HEK293T (cell line): ENCODE data around the gene FFAR3.

Experiments
- CTCF ChIA-PET: fragments of 350-600 bp; formaldehyde crosslinking; extraction: SDS; loops from one replicate; lab custom pipeline; 2021; ENCODE audit warnings: antibody characterized with exemption, inconsistent platforms; lab: Yijun Ruan, JAX
- POLR2A ChIA-PET: fragments of 350-600 bp; formaldehyde crosslinking; extraction: SDS; loops from one replicate; lab custom pipeline; 2020; ENCODE audit warnings: antibody characterized with exemption, inconsistent platforms; lab: Yijun Ruan, JAX
- DNase-seq: peaks from one replicate; pipeline ENCODE4 v3.0.0; 2012; ENCODE audit warnings: mixed read lengths; ENCODE audit errors: extremely low spot score
- ARNT ChIP-seq: fragments of 450-650 bp; IDR thresholded peaks from 2 replicates; pipeline ENCODE4 v1.6.1; 2017; ENCODE audit warnings: mild to moderate bottlenecking
- BHLHE40 ChIP-seq: fragments of 450-650 bp; IDR thresholded peaks from 2 replicates; pipeline ENCODE4 v1.6.1; 2016; ENCODE audit warnings: mild to moderate bottlenecking, moderate library complexity, borderline replicate concordance
- CTBP1 ChIP-seq: fragments of 450-650 bp; IDR thresholded peaks from 2 replicates; pipeline ENCODE4 v1.6.1; 2016; ENCODE audit warnings: borderline replicate concordance
- L3MBTL2 ChIP-seq: fragments of 450-650 bp; conservative IDR thresholded peaks from 2 replicates; pipeline ENCODE4 v1.6.1; 2016; ENCODE audit warnings: mild to moderate bottlenecking
- NFRKB ChIP-seq: fragments of 450-650 bp; IDR thresholded peaks from 2 replicates; pipeline ENCODE4 v1.6.1; 2016; ENCODE audit warnings: mild to moderate bottlenecking, moderate library complexity
- PKNOX1 ChIP-seq: fragments of 450-650 bp; IDR thresholded peaks from 2 replicates; pipeline ENCODE4 v1.6.1; 2016
- SUZ12 ChIP-seq: fragments of 450-650 bp; IDR thresholded peaks from 2 replicates; pipeline ENCODE4 v1.6.1; 2016; ENCODE audit warnings: mild to moderate bottlenecking
- TARDBP ChIP-seq: fragments of 450-650 bp; IDR thresholded peaks from 2 replicates; pipeline ENCODE4 v1.6.1; 2016
- ZNF384 ChIP-seq: fragments of 450-650 bp; IDR thresholded peaks from 2 replicates; pipeline ENCODE4 v1.6.1; 2016

Gene FFAR3

DNA sequence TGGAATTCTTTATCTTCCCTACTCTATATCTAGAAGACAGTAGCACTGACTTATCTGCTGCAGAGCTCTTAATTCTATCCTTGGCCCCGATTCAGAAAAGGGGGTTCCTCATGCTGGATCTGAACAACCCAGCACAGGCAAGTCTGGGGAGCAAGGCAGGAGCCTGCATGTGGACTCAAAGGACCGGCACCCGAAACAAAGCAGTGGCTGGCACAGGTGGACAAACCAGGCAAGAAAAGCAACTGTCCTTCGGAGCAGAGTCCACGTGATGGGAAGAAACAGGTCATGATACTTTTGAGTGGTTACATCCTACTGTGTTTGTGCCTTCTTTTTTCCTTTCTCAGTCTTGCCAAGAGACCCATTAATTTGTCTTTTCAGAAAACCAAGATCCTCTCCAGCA lies 50.9 kb downstream of the FFAR3 start:
- ChIA-PET POLR2A (no interaction called here), CTCF (no interaction called here)
- TF ChIP-seq TARDBP (no peak), ARNT (no peak), ZNF384 (no peak), BHLHE40 (no peak), CTBP1 (no peak), L3MBTL2 (no peak), NFRKB (no peak), PKNOX1 (no peak), SUZ12 (no peak)
- DNase-seq = no peak
